AG04449 (cell line): ENCODE data around the gene TACC3.

Source experiments
- CTCF ChIA-PET: fragments of 350-600 bp; formaldehyde crosslinking; extraction: SDS; loops from one replicate; lab custom pipeline; 2021; ENCODE audit warnings: antibody characterized with exemption; lab: Yijun Ruan, JAX
- POLR2A ChIA-PET: fragments of 400-600, 350-600 bp; formaldehyde crosslinking; extraction: SDS; loops from one replicate; lab custom pipeline; 2020; ENCODE audit warnings: antibody characterized with exemption, inconsistent platforms; lab: Yijun Ruan, JAX
- DNase-seq: peaks from one replicate; pipeline ENCODE4 v3.0.0-alpha.2; 2010; ENCODE audit warnings: low read depth, low spot score
- H3K4me3 ChIP-seq: 2 replicates; pipeline ENCODE4 v1.5.1; 2011; ENCODE audit warnings: low read depth, mild to moderate bottlenecking, control low read depth, low read length
- TF ChIP-seq, protein P1 (sequence below): IDR thresholded peaks from one replicate; pipeline ENCODE4 v1.5.1; 2011; ENCODE audit warnings: mild to moderate bottlenecking, moderate library complexity, low read length, control low read depth, inconsistent platforms; ENCODE audit not compliant: insufficient read depth; ENCODE audit errors: missing control alignments

TACC3 gene

DNA sequence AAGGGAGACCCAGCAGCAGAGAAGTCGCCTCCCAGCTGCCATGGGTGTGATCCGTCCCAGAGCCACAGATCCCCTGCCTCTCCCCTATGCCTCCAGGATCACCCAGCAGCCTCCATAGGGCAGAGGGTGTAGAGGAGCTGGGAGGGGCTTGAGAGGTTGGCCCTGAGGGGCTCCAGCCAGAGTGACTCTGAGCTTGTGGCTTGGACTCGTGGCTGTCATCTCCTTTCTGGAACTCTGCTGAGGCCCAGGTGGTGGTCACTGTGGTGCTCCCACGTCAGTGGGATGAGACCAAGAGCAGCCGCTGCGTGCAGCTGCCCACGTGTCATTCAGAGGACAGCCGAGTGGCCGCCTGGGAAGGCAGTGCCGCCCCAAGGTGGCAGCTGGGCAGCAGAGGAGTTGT lies 4.2 kb downstream of the TACC3 start:
- TF ChIP-seq, protein P1, sequence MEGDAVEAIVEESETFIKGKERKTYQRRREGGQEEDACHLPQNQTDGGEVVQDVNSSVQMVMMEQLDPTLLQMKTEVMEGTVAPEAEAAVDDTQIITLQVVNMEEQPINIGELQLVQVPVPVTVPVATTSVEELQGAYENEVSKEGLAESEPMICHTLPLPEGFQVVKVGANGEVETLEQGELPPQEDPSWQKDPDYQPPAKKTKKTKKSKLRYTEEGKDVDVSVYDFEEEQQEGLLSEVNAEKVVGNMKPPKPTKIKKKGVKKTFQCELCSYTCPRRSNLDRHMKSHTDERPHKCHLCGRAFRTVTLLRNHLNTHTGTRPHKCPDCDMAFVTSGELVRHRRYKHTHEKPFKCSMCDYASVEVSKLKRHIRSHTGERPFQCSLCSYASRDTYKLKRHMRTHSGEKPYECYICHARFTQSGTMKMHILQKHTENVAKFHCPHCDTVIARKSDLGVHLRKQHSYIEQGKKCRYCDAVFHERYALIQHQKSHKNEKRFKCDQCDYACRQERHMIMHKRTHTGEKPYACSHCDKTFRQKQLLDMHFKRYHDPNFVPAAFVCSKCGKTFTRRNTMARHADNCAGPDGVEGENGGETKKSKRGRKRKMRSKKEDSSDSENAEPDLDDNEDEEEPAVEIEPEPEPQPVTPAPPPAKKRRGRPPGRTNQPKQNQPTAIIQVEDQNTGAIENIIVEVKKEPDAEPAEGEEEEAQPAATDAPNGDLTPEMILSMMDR = no peak
- DNase-seq = no peak
- CTCF ChIA-PET = interaction anchor here (0.9 to 15.3 kb wide), 13 partner anchors 9 to 371 kb away, joined by 3 to 268 read pairs (median 24); partner anchors contain the start of gene SLBP

DNA sequence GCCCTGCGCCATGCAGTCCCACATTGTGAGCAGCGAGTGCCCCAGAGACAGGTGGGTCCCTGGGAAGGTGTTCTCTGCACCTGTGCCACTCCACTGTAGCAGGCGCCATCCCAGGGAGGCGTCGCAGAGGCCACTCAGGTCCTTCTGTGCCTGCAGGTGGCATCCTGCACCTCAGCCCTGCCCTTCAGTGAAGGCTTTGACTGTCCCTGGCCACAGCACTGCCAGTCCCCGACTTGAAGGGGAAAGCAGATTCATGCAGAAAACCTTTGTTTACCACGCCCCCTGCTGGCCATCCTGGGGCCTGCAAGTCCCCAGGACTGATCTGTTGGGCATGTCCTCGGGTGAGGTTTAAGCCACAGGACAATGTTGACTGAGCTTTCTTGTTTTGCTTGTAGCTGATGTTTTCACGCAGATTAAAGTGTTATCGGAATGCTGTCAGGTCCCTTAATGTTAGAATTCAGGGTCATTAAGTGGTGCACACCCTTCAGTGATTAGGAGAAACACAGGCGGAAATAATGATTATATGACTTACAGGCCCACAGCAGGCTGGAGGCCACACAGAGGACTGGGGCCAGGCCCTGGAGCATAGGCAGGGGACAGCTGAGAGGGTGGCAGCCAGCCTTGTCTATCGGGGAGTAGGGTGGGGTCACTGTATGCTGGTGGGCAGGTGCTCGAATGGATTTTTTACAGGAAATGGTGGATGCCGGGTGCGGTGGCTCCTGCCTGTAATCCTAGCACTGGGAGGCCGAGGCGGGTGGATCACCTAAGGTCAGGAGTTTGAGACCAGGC lies 5.0 kb downstream of the TACC3 start:
- no peak for DNase-seq
- TF ChIP-seq, protein P1 = peak; percentile 87
- no peak overlapping the region for H3K4me3 ChIP-seq
- CTCF ChIA-PET = interaction anchor here (0.6 to 15.3 kb wide), 26 partner anchors 8 to 372 kb away, joined by 3 to 268 read pairs (median 4); partner anchors contain the start of gene SLBP
- POLR2A ChIA-PET = no interaction called here

More for the DNA sequence above, 4.2 kb downstream of the TACC3 start:
- H3K4me3 ChIP-seq = no peak overlapping the region
- POLR2A ChIA-PET = no interaction called here

DNA sequence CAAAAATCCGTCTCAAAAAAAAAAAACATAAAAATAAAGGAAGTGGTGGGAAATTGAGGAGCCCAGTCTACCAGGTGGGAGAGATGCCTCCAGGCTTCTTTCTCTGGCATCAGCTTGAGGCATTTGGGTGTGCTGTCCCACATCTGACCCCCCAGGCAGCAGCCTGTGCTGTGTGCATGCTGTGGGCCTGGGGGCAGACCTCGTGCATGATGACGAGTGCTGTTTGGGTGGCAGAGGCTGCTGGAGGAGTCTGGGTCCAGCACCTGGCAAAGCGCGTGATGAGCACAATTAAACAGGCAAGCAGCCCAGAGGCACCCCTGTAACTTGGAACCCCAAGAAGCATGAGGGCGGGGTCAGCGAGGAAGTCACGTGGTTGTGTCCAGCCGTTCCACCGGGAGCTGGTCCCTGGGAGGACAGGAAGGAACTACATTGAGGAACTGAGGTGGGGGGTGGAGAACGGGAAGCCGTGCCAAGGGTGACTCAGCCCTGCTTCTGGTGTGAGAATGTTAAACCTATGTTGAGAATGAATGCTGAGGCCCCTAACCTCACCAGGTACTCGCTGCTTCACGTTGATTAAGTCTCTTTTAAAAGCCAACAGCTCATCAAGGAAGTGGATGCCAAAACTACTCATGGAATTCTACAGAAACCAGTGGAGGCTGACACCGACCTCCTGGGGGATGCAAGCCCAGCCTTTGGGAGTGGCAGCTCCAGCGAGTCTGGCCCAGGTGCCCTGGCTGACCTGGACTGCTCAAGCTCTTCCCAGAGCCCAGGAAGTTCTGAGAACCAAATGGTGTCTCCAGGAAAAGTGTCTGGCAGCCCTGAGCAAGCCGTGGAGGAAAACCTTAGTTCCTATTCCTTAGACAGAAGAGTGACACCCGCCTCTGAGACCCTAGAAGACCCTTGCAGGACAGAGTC lies 6.1 kb downstream of the TACC3 start:
- no peak overlapping the region for H3K4me3 ChIP-seq
- CTCF ChIA-PET = interaction anchor here (0.6 to 15.3 kb wide), 23 partner anchors 10 to 378 kb away, joined by 3 to 268 read pairs (median 3); partner anchors contain the start of gene SLBP
- TF ChIP-seq, protein P1 = no peak
- no peak for DNase-seq
- POLR2A ChIA-PET = no interaction called here

DNA sequence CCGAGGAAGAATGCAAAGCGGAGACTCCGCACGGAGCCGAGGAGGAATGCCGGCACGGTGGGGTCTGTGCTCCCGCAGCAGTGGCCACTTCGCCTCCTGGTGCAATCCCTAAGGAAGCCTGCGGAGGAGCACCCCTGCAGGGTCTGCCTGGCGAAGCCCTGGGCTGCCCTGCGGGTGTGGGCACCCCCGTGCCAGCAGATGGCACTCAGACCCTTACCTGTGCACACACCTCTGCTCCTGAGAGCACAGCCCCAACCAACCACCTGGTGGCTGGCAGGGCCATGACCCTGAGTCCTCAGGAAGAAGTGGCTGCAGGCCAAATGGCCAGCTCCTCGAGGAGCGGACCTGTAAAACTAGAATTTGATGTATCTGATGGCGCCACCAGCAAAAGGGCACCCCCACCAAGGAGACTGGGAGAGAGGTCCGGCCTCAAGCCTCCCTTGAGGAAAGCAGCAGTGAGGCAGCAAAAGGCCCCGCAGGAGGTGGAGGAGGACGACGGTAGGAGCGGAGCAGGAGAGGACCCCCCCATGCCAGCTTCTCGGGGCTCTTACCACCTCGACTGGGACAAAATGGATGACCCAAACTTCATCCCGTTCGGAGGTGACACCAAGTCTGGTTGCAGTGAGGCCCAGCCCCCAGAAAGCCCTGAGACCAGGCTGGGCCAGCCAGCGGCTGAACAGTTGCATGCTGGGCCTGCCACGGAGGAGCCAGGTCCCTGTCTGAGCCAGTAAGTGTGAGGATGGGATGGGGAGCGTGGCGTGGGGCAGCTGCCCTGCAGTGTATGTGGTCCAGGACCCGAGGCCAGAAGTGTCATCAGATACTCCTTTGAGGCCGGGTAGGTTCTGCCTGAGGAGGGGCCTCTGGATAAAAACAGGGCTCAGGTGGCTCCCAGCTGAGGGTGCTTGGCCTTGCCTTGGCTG lies 7.0 kb downstream of the TACC3 start:
- CTCF ChIA-PET = interaction anchor here (0.6 to 15.3 kb wide), 16 partner anchors 9 to 379 kb away, joined by 3 to 268 read pairs (median 15); partner anchors contain the start of gene SLBP
- POLR2A ChIA-PET = no interaction called here
- TF ChIP-seq, protein P1 = no peak
- no peak for DNase-seq
- no peak overlapping the region for H3K4me3 ChIP-seq

DNA sequence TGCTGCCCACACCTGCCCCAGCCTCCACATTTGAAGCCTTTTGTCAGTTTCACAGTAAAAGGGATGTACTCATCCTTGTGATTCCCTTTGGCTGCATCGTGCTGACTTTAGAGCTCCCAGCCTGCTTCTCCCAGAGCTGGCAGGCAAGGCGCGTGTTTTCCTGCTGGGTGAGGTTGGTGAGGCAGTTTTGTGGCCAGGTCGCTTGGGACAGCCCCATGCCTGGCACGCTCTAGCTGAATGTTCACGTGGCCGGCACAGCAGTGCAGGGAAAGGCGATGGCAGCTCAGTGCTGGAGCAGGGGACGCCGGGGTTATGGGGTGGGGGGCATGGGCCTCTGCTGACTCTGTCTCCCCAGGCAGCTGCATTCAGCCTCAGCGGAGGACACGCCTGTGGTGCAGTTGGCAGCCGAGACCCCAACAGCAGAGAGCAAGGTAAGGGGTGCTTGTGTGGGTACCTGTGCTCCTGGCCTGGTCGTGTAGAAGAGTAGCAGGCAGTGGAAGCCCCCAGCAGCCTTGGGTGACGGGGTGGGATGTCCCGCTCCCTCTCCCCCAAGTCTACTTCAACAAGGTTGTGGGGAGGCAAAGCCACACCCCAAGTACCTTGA lies 9.3 kb downstream of the TACC3 start:
- ChIA-PET POLR2A (interaction anchor here (0.7 kb wide), 1 partner anchor 143 kb away, joined by 3 read pairs; no protein-coding TSS in a partner anchor), CTCF (interaction anchor here (0.6 to 15.3 kb wide), 14 partner anchors 7 to 176 kb away, joined by 3 to 268 read pairs (median 4); partner anchors contain the start of genes TACC3 and TMEM129)
- DNase-seq = no peak
- H3K4me3 ChIP-seq = no peak overlapping the region
- TF ChIP-seq, protein P1 = no peak
